GM12878 (cell line): ENCODE results near the gene ZNF687. TPM values are rescaled to one million over a fixed set of nuclear protein-coding genes. Genes with fewer than 3 reads are reported as not detected.

ENCODE experiments used
- ATAC-seq: fragments of 200-7000 bp; cut with Tn5 transposase; 3 replicates; pipeline ENCODE4 v1.9.1; 2020; ENCODE audit warnings: mild to moderate bottlenecking, moderate library complexity
- BruUV-seq: library from RNA; stranded (reverse); fragments of 400-500 nt; replicated peaks from 2 replicates; lab custom pipeline; 2021; lab: Mats Ljungman, UMichigan
- CTCF ChIA-PET: fragments of 300-600 bp; sonication (Branson Sonifier 250); formaldehyde crosslinking; extraction: SDS; loops from one replicate; lab custom pipeline; 2021; ENCODE audit warnings: inconsistent platforms; lab: Yijun Ruan, JAX
- POLR2A ChIA-PET: fragments of 350-600 bp; formaldehyde crosslinking; extraction: SDS; loops from one replicate; lab custom pipeline; 2021; ENCODE audit warnings: inconsistent platforms; lab: Charles Lee
- RAD21 ChIA-PET: fragments of 300-600 bp; sonication (Branson Sonifier 250); formaldehyde crosslinking; loops from one replicate; lab custom pipeline; 2023; ENCODE audit warnings: antibody characterized with exemption; ENCODE audit not compliant: unreplicated experiment; lab: Charles Lee
- SMC1A ChIA-PET: fragments of 300-600 bp; sonication (Branson Sonifier 250); formaldehyde crosslinking; loops from one replicate; lab custom pipeline; 2023; ENCODE audit not compliant: unreplicated experiment, uncharacterized antibody; lab: Charles Lee
- DNase-seq: peaks from one replicate; pipeline ENCODE4 v3.0.0-alpha.2; 2011; ENCODE audit warnings: low read depth, low spot score
- FAIRE-seq: peaks from 3 replicates; lab custom pipeline; 2011; peaks lifted over from hg19 to GRCh38; lab: Jason Lieb, UNC
- H2AFZ ChIP-seq: 2 replicates; pipeline ENCODE4 v1.6.0; 2011; ENCODE audit warnings: low read depth, low read length, control low read depth; ENCODE audit not compliant: control insufficient read depth
- H3K27ac ChIP-seq: 2 replicates; pipeline ENCODE4 v1.5.1; 2011; ENCODE audit warnings: control low read depth; ENCODE audit not compliant: control insufficient read depth, insufficient read depth
- H3K27me3 ChIP-seq, 2 experiments: replicated peaks in 1 of 2; 2 replicates each; pipeline versions ENCODE4 v1.6.0 to v1.6.1; 2011; ENCODE audit warnings: low read length in 1 of 2; ENCODE audit not compliant: control insufficient read depth in 2 of 2, insufficient read depth in 2 of 2
- H3K36me3 ChIP-seq, 2 experiments: 2 replicates each; pipeline ENCODE4 v1.5.1; 2011; ENCODE audit warnings: low read length in 1 of 2; ENCODE audit not compliant: control insufficient read depth in 2 of 2, insufficient read depth in 2 of 2
- H3K4me1 ChIP-seq: 2 replicates; pipeline ENCODE4 v1.6.1; 2011; ENCODE audit warnings: mild to moderate bottlenecking, low read length, moderate library complexity, mixed read lengths; ENCODE audit not compliant: control insufficient read depth, insufficient read depth
- H3K4me2 ChIP-seq: 2 replicates; pipeline ENCODE4 v1.6.0; 2011; ENCODE audit warnings: control low read depth; ENCODE audit not compliant: control insufficient read depth, insufficient read depth
- H3K4me3 ChIP-seq: fragments of 200-600 bp; sonication (generic); 2 replicates; pipeline ENCODE4 v1.5.1; 2016
- H3K79me2 ChIP-seq: 2 replicates; pipeline ENCODE4 v1.6.0; 2011; ENCODE audit warnings: low read length; ENCODE audit not compliant: control insufficient read depth, insufficient read depth
- H3K9ac ChIP-seq: 2 replicates; pipeline ENCODE4 v1.8.0; 2011; ENCODE audit warnings: low read length, control low read depth, mixed read lengths; ENCODE audit not compliant: control insufficient read depth, insufficient read depth
- H3K9me3 ChIP-seq: replicated peaks from 3 replicates; pipeline ENCODE4 v1.5.1; 2011; ENCODE audit warnings: mild to moderate bottlenecking, low read length; ENCODE audit not compliant: control insufficient read depth, insufficient read depth
- H4K20me1 ChIP-seq: 2 replicates; pipeline ENCODE4 v1.6.0; 2011; ENCODE audit not compliant: control insufficient read depth, insufficient read depth
- CBX5 ChIP-seq: sonication (generic); IDR thresholded peaks from 2 replicates; pipeline ENCODE4 v1.6.1; 2016; ENCODE audit warnings: low read depth, moderate library complexity, mild to moderate bottlenecking, inconsistent platforms
- FOXK2 ChIP-seq: fragments of 450-650 bp; IDR thresholded peaks from 2 replicates; pipeline ENCODE4 v1.6.1; 2017; ENCODE audit warnings: mild to moderate bottlenecking, moderate library complexity
- IRF3 ChIP-seq: fragments of 450-650 bp; IDR thresholded peaks from 2 replicates; pipeline ENCODE4 v1.6.1; 2014; ENCODE audit warnings: mild to moderate bottlenecking
- MTA3 ChIP-seq: IDR thresholded peaks from 2 replicates; pipeline ENCODE4 v1.6.1; 2012; ENCODE audit warnings: low read length, inconsistent platforms, borderline replicate concordance
- RAD21 ChIP-seq: IDR thresholded peaks from 2 replicates; pipeline ENCODE4 v1.6.1; 2011; ENCODE audit warnings: mild to moderate bottlenecking, low read depth, low read length, moderate library complexity; ENCODE audit not compliant: insufficient read depth
- ZBTB4 ChIP-seq: fragments of 450-650 bp; formaldehyde crosslinking; IDR thresholded peaks from 2 replicates; pipeline ENCODE4 v1.4.0; 2022; ENCODE audit warnings: mild to moderate bottlenecking, moderate library complexity
- WGBS: methylation state at CpG from one replicate; pipeline ENCODE4 v1.1.6; 2016; ENCODE audit warnings: low lambda C conversion rate; ENCODE audit not compliant: insufficient replicate concordance, insufficient coverage; ENCODE audit errors: missing lambda C conversion rate; 5-methylcytosine and 5-hydroxymethylcytosine counted together
- in situ Hi-C: fragments of 300-500 bp; cut with MboI; formaldehyde crosslinking; loops from 9 replicates; pipeline ENCODE4 v1.14.3; 2018; ENCODE audit warnings: mixed read lengths
- intact Hi-C: fragments of 100-400 bp; cut with micrococcal nuclease; formaldehyde crosslinking; loops from one replicate; pipeline ENCODE4 v1.14.2; 2022; ENCODE audit not compliant: unreplicated experiment
- polyA plus RNA-seq, 11 experiments: library from polyadenylated mRNA; depleted of rRNA in 4 of 11; unstranded in 6 of 11; stranded (reverse) in 5 of 11; fragments of >200 nt; fragmentation: Nextera tagmentation in 4 of 11; fragmentation: Illumina TruSeq in 1 of 11; extraction: Ambion mirVana in 4 of 11; extraction: Trizol in 1 of 11; gene quantifications; 1 replicate in 1 of 11; 2 replicates in 10 of 11; pipeline versions ENCODE4 v1.2.1 to v1.2.3, GENCODE V29; 2011 to 2016; ENCODE audit warnings: inconsistent platforms in 2 of 11, missing spikeins in 2 of 11, low read depth in 1 of 11
- total RNA-seq, 4 experiments: library from RNA; depleted of rRNA in 3 of 4; stranded (reverse); fragments of >200 nt in 3 of 4; fragmentation: Illumina TruSeq in 1 of 4; extraction: Trizol in 1 of 4; gene quantifications; 2 replicates each; pipeline versions ENCODE4 v1.2.1 to v1.2.3, GENCODE V29; 2013 to 2021
- TF ChIP-seq, protein P1 (sequence below): fragments of 450-650 bp; IDR thresholded peaks from 2 replicates; pipeline ENCODE4 v1.6.1; 2016; ENCODE audit warnings: mild to moderate bottlenecking
- TF ChIP-seq, protein P2 (sequence below): IDR thresholded peaks from 2 replicates; pipeline ENCODE4 v1.6.1; 2012; ENCODE audit warnings: low read depth, low read length, improper control_type of control experiment
- TF ChIP-seq, protein P3 (sequence below), 3 experiments: IDR thresholded peaks in 2 of 3; conservative IDR thresholded peaks in 1 of 3; 2 replicates each; pipeline ENCODE4 v1.5.1; 2011; ENCODE audit warnings: low read depth in 3 of 3, low read length in 3 of 3, mild to moderate bottlenecking in 3 of 3, control low read depth in 2 of 3, moderate library complexity in 2 of 3, inconsistent platforms in 1 of 3, mixed read lengths in 1 of 3; ENCODE audit not compliant: control insufficient read depth in 2 of 3, insufficient read depth in 1 of 3; ENCODE audit errors: extremely low read depth in 1 of 3

The ZNF687 gene
- total and polyA plus RNA-seq, 10 of the 15 experiments (the other 5 are each of a cell fraction or from before 2014, with no cell fraction given), result 0.08 to 30.9 (median 9.9) TPM

GRCh38 chr1:151324390-151324930 is 42.4 kb downstream of the ZNF687 start:
- RAD21 ChIA-PET, result interaction anchor here (1.3 to 3.8 kb wide), 2 partner anchors 14 to 16 kb away, joined by 3 to 37 read pairs; no protein-coding TSS in a partner anchor
- POLR2A ChIA-PET, result interaction anchor here (1.0 to 10.5 kb wide), 3 partner anchors 14 to 318 kb away, joined by 3 to 110 read pairs (median 3); partner anchors contain the start of gene MINDY1
- DNase-seq (no peak), ATAC-seq (no peak), FAIRE-seq (no peak)
- H3K36me3 ChIP-seq, result peaks cover 0 to 6% of the 10 kb centered on the region in 2 experiments; a peak in 2 of 4 replicates
- H3K9me3 ChIP-seq, result no peaks in the 10 kb centered on the region
- no peak overlapping the region for H3K27ac ChIP-seq
- no TSS peak for BruUV-seq
- H3K4me2 ChIP-seq, result peak overlapping the region; percentile 40
- H2AFZ ChIP-seq, result no peak overlapping the region
- 98% methylated on average over 4 of the region's 4 CpGs for WGBS
- H3K4me1 ChIP-seq, result peaks cover 9% of the 10 kb centered on the region; the same call in 1 of the 2 replicates
- H3K9ac ChIP-seq, result no peak overlapping the region
- in situ Hi-C loops (no loop called here), intact Hi-C loops (no loop called here)
- CTCF ChIA-PET, result interaction anchor here (1.2 to 14.4 kb wide), 4 partner anchors 9 to 75 kb away, joined by 3 to 189 read pairs (median 4); partner anchors contain the start of gene PSMB4
- no peaks in the 10 kb centered on the region for H3K27me3 ChIP-seq
- H4K20me1 ChIP-seq, result no peaks in the 10 kb centered on the region
- SMC1A ChIA-PET, result no interaction called here
- no peak overlapping the region for H3K4me3 ChIP-seq
- H3K79me2 ChIP-seq, result peaks cover 34% of the 10 kb centered on the region
- TF ChIP-seq, protein P1, sequence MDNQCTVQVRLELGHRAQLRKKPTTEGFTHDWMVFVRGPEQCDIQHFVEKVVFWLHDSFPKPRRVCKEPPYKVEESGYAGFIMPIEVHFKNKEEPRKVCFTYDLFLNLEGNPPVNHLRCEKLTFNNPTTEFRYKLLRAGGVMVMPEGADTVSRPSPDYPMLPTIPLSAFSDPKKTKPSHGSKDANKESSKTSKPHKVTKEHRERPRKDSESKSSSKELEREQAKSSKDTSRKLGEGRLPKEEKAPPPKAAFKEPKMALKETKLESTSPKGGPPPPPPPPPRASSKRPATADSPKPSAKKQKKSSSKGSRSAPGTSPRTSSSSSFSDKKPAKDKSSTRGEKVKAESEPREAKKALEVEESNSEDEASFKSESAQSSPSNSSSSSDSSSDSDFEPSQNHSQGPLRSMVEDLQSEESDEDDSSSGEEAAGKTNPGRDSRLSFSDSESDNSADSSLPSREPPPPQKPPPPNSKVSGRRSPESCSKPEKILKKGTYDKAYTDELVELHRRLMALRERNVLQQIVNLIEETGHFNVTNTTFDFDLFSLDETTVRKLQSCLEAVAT, result no peak
- no peak for TF ChIP-seq CBX5
- TF ChIP-seq, protein P2, sequence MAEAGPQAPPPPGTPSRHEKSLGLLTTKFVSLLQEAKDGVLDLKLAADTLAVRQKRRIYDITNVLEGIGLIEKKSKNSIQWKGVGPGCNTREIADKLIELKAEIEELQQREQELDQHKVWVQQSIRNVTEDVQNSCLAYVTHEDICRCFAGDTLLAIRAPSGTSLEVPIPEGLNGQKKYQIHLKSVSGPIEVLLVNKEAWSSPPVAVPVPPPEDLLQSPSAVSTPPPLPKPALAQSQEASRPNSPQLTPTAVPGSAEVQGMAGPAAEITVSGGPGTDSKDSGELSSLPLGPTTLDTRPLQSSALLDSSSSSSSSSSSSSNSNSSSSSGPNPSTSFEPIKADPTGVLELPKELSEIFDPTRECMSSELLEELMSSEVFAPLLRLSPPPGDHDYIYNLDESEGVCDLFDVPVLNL, result no peak
- no peak for TF ChIP-seq MTA3
- TF ChIP-seq ZBTB4 (CRISPR knock-in tag), result no peak
- TF ChIP-seq, protein P3, sequence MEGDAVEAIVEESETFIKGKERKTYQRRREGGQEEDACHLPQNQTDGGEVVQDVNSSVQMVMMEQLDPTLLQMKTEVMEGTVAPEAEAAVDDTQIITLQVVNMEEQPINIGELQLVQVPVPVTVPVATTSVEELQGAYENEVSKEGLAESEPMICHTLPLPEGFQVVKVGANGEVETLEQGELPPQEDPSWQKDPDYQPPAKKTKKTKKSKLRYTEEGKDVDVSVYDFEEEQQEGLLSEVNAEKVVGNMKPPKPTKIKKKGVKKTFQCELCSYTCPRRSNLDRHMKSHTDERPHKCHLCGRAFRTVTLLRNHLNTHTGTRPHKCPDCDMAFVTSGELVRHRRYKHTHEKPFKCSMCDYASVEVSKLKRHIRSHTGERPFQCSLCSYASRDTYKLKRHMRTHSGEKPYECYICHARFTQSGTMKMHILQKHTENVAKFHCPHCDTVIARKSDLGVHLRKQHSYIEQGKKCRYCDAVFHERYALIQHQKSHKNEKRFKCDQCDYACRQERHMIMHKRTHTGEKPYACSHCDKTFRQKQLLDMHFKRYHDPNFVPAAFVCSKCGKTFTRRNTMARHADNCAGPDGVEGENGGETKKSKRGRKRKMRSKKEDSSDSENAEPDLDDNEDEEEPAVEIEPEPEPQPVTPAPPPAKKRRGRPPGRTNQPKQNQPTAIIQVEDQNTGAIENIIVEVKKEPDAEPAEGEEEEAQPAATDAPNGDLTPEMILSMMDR (IDR thresholded peaks at IDR 0.05 in 2 of 3, conservative IDR thresholded peaks at IDR 0.05 in 1 of 3; ENCODE audit: control insufficient read depth in 2 of 3, extremely low read depth in 1 of 3, insufficient read depth in 1 of 3, low read depth in 3 of 3, low read length in 3 of 3), result no peak
- no peak for TF ChIP-seq IRF3
- no peak for TF ChIP-seq RAD21
- TF ChIP-seq FOXK2, result no peak
